T-helper 2 cell (primary cell): ENCODE results near the gene COL20A1.
A peak's percentile ranks its signal among the peaks of the same experiment; 100 is the strongest.

Source experiments
- DNase-seq, 5 experiments: peaks; one replicate each; pipeline versions ENCODE4 v3.0.0 to v3.0.0-alpha.2; 2012 to 2022

The COL20A1 gene

GRCh38 chr20:63309261-63310071, 16.5 kb downstream of the COL20A1 start:
- peak in 2 of 5 experiments; percentile 22 for DNase-seq

GRCh38 chr20:63310265-63310991, 17.4 kb downstream of the COL20A1 start:
- no peak for DNase-seq

- no peak for DNase-seq
Measured at GRCh38 chr20:63311186-63311832, 18.3 kb downstream of the COL20A1 start.

- DNase-seq: no peak
Measured at GRCh38 chr20:63311833-63312243, 18.9 kb downstream of the COL20A1 start.

GRCh38 chr20:63312273-63312672, 19.3 kb downstream of the COL20A1 start:
- DNase-seq: no peak

- DNase-seq: no peak
Measured at GRCh38 chr20:63312690-63313348, 19.8 kb downstream of the COL20A1 start.

- DNase-seq: no peak
Measured at GRCh38 chr20:63313349-63314014, 20.5 kb downstream of the COL20A1 start.

GRCh38 chr20:63314015-63314471, 21.1 kb downstream of the COL20A1 start:
- no peak for DNase-seq

GRCh38 chr20:63314566-63315239, 21.7 kb downstream of the COL20A1 start:
- peak in 1 of 5 experiments; percentile 5 for DNase-seq

GRCh38 chr20:63315240-63315689, 22.3 kb downstream of the COL20A1 start:
- peak in 2 of 5 experiments; percentile 1 to 6 for DNase-seq

GRCh38 chr20:63315731-63316491, 22.9 kb downstream of the COL20A1 start:
- DNase-seq: peak in 1 of 5 experiments; percentile 3

- DNase-seq: peak in 1 of 5 experiments; percentile 5
Measured at GRCh38 chr20:63316502-63316921, 23.5 kb downstream of the COL20A1 start.

- no peak for DNase-seq
Measured at GRCh38 chr20:63317061-63317460, 24.1 kb downstream of the COL20A1 start.

GRCh38 chr20:63317601-63318291, 24.8 kb downstream of the COL20A1 start:
- DNase-seq: peak in 1 of 5 experiments; percentile 3

- no peak for DNase-seq
Measured at GRCh38 chr20:63318391-63319163, 25.6 kb downstream of the COL20A1 start.

- DNase-seq: peak in 1 of 5 experiments; percentile 6
Measured at GRCh38 chr20:63319164-63320040, 26.4 kb downstream of the COL20A1 start.

GRCh38 chr20:63320041-63320511, 27.1 kb downstream of the COL20A1 start:
- DNase-seq: no peak

- DNase-seq: peak in 1 of 5 experiments; percentile 6
Measured at GRCh38 chr20:63320616-63321147, 27.7 kb downstream of the COL20A1 start.
